Measurements from ENCODE around the gene OR5AK2.
"Not testable (repeated sequence)": the region's sequence is repeated elsewhere in the genome, so short reads cannot be mapped to it uniquely, and the experiment has no call there.

OR5AK2 gene

GRCh38 chr11:56988614-56989013, at the start of gene OR5AK2:
Gene OR5AK2 (plus strand): TSS chr11:56988914. CDS start chr11:56988914, 0 bp downstream.
- DNase-seq (ENCODE audit: low read depth): no peak
- no peak for TF ChIP-seq CTCF (conservative IDR thresholded peaks at IDR 0.05; ENCODE audit: low read length)
- H3K4me3 ChIP-seq (ENCODE audit: low read length): no peak within 1 kb of the TSS

GRCh38 chr11:56945526-56945925, 43.2 kb upstream of the OR5AK2 start:
- H3K4me3 ChIP-seq (ENCODE audit: low read length): not testable (repeated sequence)

GRCh38 chr11:56948991-56949515, 39.7 kb upstream of the OR5AK2 start:
- TF ChIP-seq CTCF (conservative IDR thresholded peaks at IDR 0.05; ENCODE audit: low read length): no peak
- no peak for DNase-seq (ENCODE audit: low read depth)
- no peak overlapping the region for H3K4me3 ChIP-seq (ENCODE audit: low read length)

More at GRCh38 chr11:56945526-56945925, 43.2 kb upstream of the OR5AK2 start:
- not testable (repeated sequence) for DNase-seq (ENCODE audit: low read depth)

- DNase-seq (ENCODE audit: low read depth): no peak
- no peak overlapping the region for H3K4me3 ChIP-seq (ENCODE audit: low read length)
- TF ChIP-seq CTCF (conservative IDR thresholded peaks at IDR 0.05; ENCODE audit: low read length): no peak
These were observed 38.2 kb upstream of the OR5AK2 start for GRCh38 chr11:56950510-56950909.

- H3K4me3 ChIP-seq (ENCODE audit: low read length); DNase-seq (ENCODE audit: low read depth): not testable (repeated sequence)
These were observed 34.8 kb upstream of the OR5AK2 start for GRCh38 chr11:56953907-56954306.

- DNase-seq (ENCODE audit: low read depth): no peak
- no peak for TF ChIP-seq CTCF (conservative IDR thresholded peaks at IDR 0.05; ENCODE audit: low read length)
- H3K4me3 ChIP-seq (ENCODE audit: low read length): no peak overlapping the region
These were observed 27.1 kb upstream of the OR5AK2 start for GRCh38 chr11:56961609-56962008.

- TF ChIP-seq CTCF (conservative IDR thresholded peaks at IDR 0.05; ENCODE audit: low read length): no peak
- no peak for DNase-seq (ENCODE audit: low read depth)
These were observed 21.0 kb upstream of the OR5AK2 start for GRCh38 chr11:56967726-56968125.

GRCh38 chr11:56968524-56968923, 20.2 kb upstream of the OR5AK2 start:
- H3K4me3 ChIP-seq (ENCODE audit: low read length): no peak overlapping the region
- TF ChIP-seq CTCF (conservative IDR thresholded peaks at IDR 0.05; ENCODE audit: low read length): no peak
- DNase-seq (ENCODE audit: low read depth): no peak

More at GRCh38 chr11:56967726-56968125, 21.0 kb upstream of the OR5AK2 start:
- no peak overlapping the region for H3K4me3 ChIP-seq (ENCODE audit: low read length)

Data from AG10803 (cell line).